ENCODE results near the gene MYDGF. TPM values are rescaled to one million over a fixed set of nuclear protein-coding genes. Genes with fewer than 3 reads are reported as not detected.

Gene MYDGF
- total RNA-seq, 2 donors from 2014 or later: 26.3 to 36.6 TPM

DNA sequence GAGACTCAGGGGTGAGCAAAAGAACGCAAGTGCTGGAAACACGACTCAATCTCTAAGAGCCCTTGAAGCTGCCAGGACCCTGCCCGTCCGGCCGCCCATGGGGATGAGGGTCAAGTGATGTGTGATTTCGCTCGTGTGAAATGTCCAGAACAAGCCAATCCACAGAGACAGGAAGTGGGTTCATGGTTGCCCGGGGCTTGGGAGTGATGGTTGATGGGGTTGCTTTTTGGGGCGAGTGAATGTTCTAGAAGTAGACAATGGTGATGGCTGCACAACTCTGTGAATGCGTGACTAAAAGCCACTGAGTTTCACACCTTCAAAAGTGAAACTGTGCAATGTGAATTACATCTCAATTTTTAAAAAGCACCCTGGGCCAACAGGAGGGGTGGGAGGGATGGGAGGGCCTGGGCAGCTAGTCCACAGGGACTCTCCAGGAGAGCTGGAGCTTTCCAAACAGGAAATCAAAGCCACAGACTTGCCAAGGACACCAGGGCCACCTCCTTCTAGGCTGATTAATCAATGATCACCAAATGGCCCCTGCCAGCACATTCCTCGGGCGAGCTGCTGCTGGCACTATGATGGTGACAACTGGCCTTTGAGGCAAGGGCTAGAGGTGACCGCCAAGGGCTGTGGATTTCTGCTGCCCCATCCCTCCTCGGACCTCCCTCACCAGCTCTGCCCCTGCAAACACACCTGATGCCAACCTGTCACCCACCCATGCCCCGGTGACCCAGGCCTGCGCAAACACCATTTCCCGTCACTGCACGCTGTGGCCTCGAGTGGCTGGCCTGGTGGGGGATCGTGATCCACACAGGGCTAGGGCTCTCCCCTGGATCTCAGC is 39.5 kb upstream of the MYDGF start:
- Histone ChIP-seq H3K4me3 (no peak overlapping the region), H3K36me3 (peaks cover 36% of the 10 kb centered on the region), H3K4me1 (peaks cover 0 to 56% of the 10 kb centered on the region in 2 donors), H3K27me3 (no peaks in the 10 kb centered on the region), H3K9me3 (no peaks in the 10 kb centered on the region), H3K27ac (peak overlapping the region; percentile 55 to 57)
- no peak for DNase-seq (ENCODE audit: low spot score)
- TF ChIP-seq, protein P1, sequence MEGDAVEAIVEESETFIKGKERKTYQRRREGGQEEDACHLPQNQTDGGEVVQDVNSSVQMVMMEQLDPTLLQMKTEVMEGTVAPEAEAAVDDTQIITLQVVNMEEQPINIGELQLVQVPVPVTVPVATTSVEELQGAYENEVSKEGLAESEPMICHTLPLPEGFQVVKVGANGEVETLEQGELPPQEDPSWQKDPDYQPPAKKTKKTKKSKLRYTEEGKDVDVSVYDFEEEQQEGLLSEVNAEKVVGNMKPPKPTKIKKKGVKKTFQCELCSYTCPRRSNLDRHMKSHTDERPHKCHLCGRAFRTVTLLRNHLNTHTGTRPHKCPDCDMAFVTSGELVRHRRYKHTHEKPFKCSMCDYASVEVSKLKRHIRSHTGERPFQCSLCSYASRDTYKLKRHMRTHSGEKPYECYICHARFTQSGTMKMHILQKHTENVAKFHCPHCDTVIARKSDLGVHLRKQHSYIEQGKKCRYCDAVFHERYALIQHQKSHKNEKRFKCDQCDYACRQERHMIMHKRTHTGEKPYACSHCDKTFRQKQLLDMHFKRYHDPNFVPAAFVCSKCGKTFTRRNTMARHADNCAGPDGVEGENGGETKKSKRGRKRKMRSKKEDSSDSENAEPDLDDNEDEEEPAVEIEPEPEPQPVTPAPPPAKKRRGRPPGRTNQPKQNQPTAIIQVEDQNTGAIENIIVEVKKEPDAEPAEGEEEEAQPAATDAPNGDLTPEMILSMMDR (IDR thresholded peaks at IDR 0.05): no peak

DNA sequence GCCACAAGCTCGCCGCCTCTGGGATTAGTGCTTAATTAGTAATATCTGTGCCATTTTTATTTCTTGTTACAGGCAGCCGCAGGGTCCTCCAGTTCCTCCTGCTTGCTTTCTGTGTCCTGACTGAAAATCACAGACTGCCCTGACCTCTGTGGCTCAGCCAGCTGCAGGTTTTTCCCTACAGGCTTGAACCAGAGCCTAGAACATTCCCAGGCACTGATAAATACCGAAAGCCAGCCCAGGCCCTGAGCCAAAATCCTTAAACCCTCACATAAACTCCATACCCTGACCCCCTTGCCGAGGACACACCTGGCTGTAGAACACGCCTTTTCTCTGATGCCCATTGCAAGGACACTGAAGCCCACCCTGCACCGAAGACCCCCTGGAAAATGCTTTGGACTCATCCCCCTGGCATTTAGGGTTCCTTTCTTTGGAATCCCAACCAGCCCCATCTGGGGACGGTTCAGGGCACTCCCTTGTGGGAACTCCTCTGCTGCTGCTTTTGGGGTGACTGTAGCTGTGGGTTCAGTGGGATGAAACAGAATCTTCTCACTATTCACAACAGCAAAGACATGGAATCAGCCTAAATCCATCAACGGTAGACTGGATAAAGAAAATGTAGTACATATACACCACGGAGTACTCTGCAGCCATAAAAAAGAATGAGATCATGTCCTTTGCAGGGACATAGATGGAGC is 38.0 kb upstream of the MYDGF start:
- TF ChIP-seq, protein P1 (IDR thresholded peaks at IDR 0.05): no peak
- Histone ChIP-seq H3K4me1 (peaks cover 0 to 43% of the 10 kb centered on the region in 2 donors), H3K27me3 (no peaks in the 10 kb centered on the region), H3K36me3 (peaks cover 42% of the 10 kb centered on the region), H3K4me3 (no peak overlapping the region), H3K9me3 (no peaks in the 10 kb centered on the region), H3K27ac (peak overlapping the region; percentile 47 to 60)
- DNase-seq (ENCODE audit: low spot score): no peak

GRCh38 chr19:4707322-4707721 is 37.2 kb upstream of the MYDGF start:
- H3K27me3 ChIP-seq: no peaks in the 10 kb centered on the region
- no peak overlapping the region for H3K4me3 ChIP-seq
- H3K27ac ChIP-seq: peak overlapping the region; percentile 47 to 60
- TF ChIP-seq, protein P1 (IDR thresholded peaks at IDR 0.05): no peak
- DNase-seq (ENCODE audit: low spot score): no peak
- H3K9me3 ChIP-seq: no peaks in the 10 kb centered on the region
- peaks cover 0 to 37% of the 10 kb centered on the region in 2 donors for H3K4me1 ChIP-seq
- peaks cover 41% of the 10 kb centered on the region for H3K36me3 ChIP-seq

DNA sequence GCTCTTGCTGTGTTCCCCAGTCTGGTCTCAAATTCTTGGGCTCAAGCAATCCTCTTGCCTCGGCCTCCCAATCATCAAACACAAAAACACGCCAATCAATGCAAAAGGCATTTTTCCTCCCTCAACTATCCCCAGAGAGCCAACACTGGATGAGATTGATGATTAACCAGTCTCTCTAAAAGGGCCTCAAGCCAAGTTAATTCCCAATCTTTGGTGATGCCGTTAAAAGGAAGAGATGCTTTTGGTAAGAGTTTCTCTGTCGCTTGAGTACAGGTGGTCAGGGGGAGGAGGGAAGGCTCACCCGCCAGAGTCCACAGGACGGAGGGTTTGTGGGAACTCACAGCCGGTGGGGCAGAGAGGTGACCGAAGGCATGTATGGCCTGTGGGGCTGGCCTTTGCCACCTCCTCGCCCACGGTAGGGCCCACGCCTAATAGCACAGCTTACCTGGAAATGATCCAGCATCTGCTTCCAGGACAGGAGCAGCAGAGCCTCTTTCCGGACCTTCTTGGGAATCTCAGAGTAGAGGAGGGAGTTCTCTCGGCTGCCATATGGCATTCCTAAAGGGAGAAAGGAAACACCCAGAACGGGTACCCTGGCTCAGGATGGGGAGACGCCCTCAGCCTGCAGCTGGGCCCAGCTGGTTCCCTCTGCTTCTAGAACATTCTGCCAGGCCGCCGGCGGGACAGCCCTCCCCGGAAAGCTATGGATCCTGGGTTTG is 35.4 kb upstream of the MYDGF start:
- Histone ChIP-seq H3K36me3 (peaks cover 51% of the 10 kb centered on the region), H3K9me3 (no peaks in the 10 kb centered on the region), H3K27me3 (no peaks in the 10 kb centered on the region), H3K4me1 (peaks cover 0 to 37% of the 10 kb centered on the region in 2 donors), H3K4me3 (no peak overlapping the region), H3K27ac (peak overlapping the region in 1 of 2 donors; percentile 24)
- TF ChIP-seq, protein P1 (IDR thresholded peaks at IDR 0.05): no peak
- no peak for DNase-seq (ENCODE audit: low spot score)

- Histone ChIP-seq H3K36me3 (peaks cover 64% of the 10 kb centered on the region), H3K27me3 (no peaks in the 10 kb centered on the region), H3K4me1 (peaks cover 0 to 28% of the 10 kb centered on the region in 2 donors), H3K4me3 (no peak overlapping the region), H3K27ac (no peak overlapping the region), H3K9me3 (no peaks in the 10 kb centered on the region)
- TF ChIP-seq, protein P1 (IDR thresholded peaks at IDR 0.05): no peak
- DNase-seq (ENCODE audit: low spot score): no peak
These were observed 34.2 kb upstream of the MYDGF start for GRCh38 chr19:4704317-4704673.

All from right atrium auricular region (tissue), 2 donors.